HEK293 (cell line): ENCODE results near the gene C19orf25.

ENCODE experiments used
- CTCF ChIA-PET: fragments of 350-600 bp; formaldehyde crosslinking; extraction: SDS; loops from one replicate; lab custom pipeline; 2021; ENCODE audit warnings: antibody characterized with exemption; lab: Yijun Ruan, JAX
- POLR2A ChIA-PET: fragments of 300-600 bp; formaldehyde crosslinking; extraction: SDS; loops from one replicate; lab custom pipeline; 2020; ENCODE audit warnings: antibody characterized with exemption, inconsistent platforms; lab: Yijun Ruan, JAX
- H3K27ac ChIP-seq: fragments of 200-500 bp; sonication (Bioruptor generic); 2 replicates; pipeline ENCODE4 v1.5.1; 2014; ENCODE audit warnings: low read depth, low read length, control low read depth, inconsistent platforms; ENCODE audit errors: extremely low read depth
- H3K36me3 ChIP-seq, 2 experiments: fragments of 200-500 bp in 1 of 2; sonication (Bioruptor generic) in 1 of 2; 1 replicate in 1 of 2; 2 replicates in 1 of 2; pipeline ENCODE4 v1.5.1; 2014 to 2017; ENCODE audit warnings: inconsistent platforms in 2 of 2, low read length in 2 of 2; ENCODE audit not compliant: control insufficient read depth in 2 of 2, insufficient read depth in 1 of 2
- H3K4me1 ChIP-seq: fragments of 200-500 bp; sonication (Bioruptor generic); 2 replicates; pipeline ENCODE4 v1.5.1; 2014; ENCODE audit warnings: mild to moderate bottlenecking, low read length, inconsistent platforms; ENCODE audit not compliant: control insufficient read depth, insufficient read depth
- H3K4me3 ChIP-seq: 2 replicates; pipeline ENCODE4 v1.5.1; 2011; ENCODE audit warnings: low read depth, mild to moderate bottlenecking, control low read depth, low read length, moderate library complexity
- H3K9me3 ChIP-seq: fragments of 200-500 bp; sonication (Bioruptor generic); 2 replicates; pipeline ENCODE4 v1.5.1; 2014; ENCODE audit warnings: low read depth, low read length, inconsistent platforms; ENCODE audit not compliant: control insufficient read depth, insufficient read depth
- ATF2 ChIP-seq: fragments of 450-650 bp; formaldehyde crosslinking; IDR thresholded peaks from 2 replicates; pipeline ENCODE4 v1.5.1; 2016; ENCODE audit warnings: missing biosample characterization, missing genetic modification characterization, low read depth
- GLIS2 ChIP-seq: fragments of 450-650 bp; formaldehyde crosslinking; IDR thresholded peaks from 2 replicates; pipeline ENCODE4 v1.5.1; 2016; ENCODE audit warnings: missing biosample characterization, missing genetic modification characterization
- PRDM2 ChIP-seq: fragments of 450-650 bp; formaldehyde crosslinking; IDR thresholded peaks from 2 replicates; pipeline ENCODE4 v1.5.1; 2016; ENCODE audit warnings: missing biosample characterization, missing genetic modification characterization, borderline replicate concordance
- REST ChIP-seq: fragments of 450-650 bp; formaldehyde crosslinking; IDR thresholded peaks from 2 replicates; pipeline ENCODE4 v1.5.1; 2016; ENCODE audit warnings: missing biosample characterization, missing genetic modification characterization
- SALL2 ChIP-seq: fragments of 450-650 bp; formaldehyde crosslinking; IDR thresholded peaks from 2 replicates; pipeline ENCODE4 v1.5.0; 2017; ENCODE audit warnings: missing biosample characterization, mild to moderate bottlenecking, missing genetic modification characterization, borderline replicate concordance
- SP2 ChIP-seq: fragments of 450-650 bp; formaldehyde crosslinking; IDR thresholded peaks from 2 replicates; pipeline ENCODE4 v1.5.1; 2016; ENCODE audit warnings: missing biosample characterization, missing genetic modification characterization
- SP3 ChIP-seq: fragments of 450-650 bp; formaldehyde crosslinking; IDR thresholded peaks from 2 replicates; pipeline ENCODE4 v1.5.1; 2016; ENCODE audit warnings: missing biosample characterization, missing genetic modification characterization
- TCF7L2 ChIP-seq: IDR thresholded peaks from 2 replicates; pipeline ENCODE4 v1.6.1; 2011; ENCODE audit warnings: low read depth, mild to moderate bottlenecking, inconsistent platforms, low read length, moderate library complexity, borderline replicate concordance
- TRIM28 ChIP-seq: IDR thresholded peaks from 2 replicates; pipeline ENCODE4 v1.6.1; 2011; ENCODE audit warnings: low read length, control low read depth, borderline replicate concordance
- ZFP41 ChIP-seq: fragments of 450-650 bp; formaldehyde crosslinking; IDR thresholded peaks from 2 replicates; pipeline ENCODE4 v1.5.1; 2016; ENCODE audit warnings: missing biosample characterization, missing genetic modification characterization, borderline replicate concordance
- ZNF132 ChIP-seq: fragments of 450-650 bp; formaldehyde crosslinking; IDR thresholded peaks from 2 replicates; pipeline ENCODE4 v1.5.1; 2017; ENCODE audit warnings: missing biosample characterization, missing genetic modification characterization, borderline replicate concordance
- ZNF148 ChIP-seq: fragments of 450-650 bp; formaldehyde crosslinking; IDR thresholded peaks from 2 replicates; pipeline ENCODE4 v1.5.0; 2017; ENCODE audit warnings: missing biosample characterization, missing genetic modification characterization, borderline replicate concordance
- ZNF292 ChIP-seq: fragments of 450-650 bp; formaldehyde crosslinking; IDR thresholded peaks from 2 replicates; pipeline ENCODE4 v1.5.1; 2016; ENCODE audit warnings: low read depth, missing biosample characterization, missing genetic modification characterization, borderline replicate concordance
- ZNF391 ChIP-seq: fragments of 450-650 bp; formaldehyde crosslinking; IDR thresholded peaks from 2 replicates; pipeline ENCODE4 v1.5.1; 2016; ENCODE audit warnings: low read depth, missing biosample characterization, missing genetic modification characterization, borderline replicate concordance
- ZNF513 ChIP-seq: fragments of 450-650 bp; IDR thresholded peaks from 2 replicates; pipeline ENCODE4 v1.5.1; 2018; ENCODE audit warnings: missing biosample characterization, missing genetic modification characterization
- ZNF530 ChIP-seq: fragments of 450-650 bp; formaldehyde crosslinking; IDR thresholded peaks from 2 replicates; pipeline ENCODE4 v1.5.1; 2016; ENCODE audit warnings: low read depth, missing biosample characterization, missing genetic modification characterization
- ZNF558 ChIP-seq: fragments of 450-650 bp; formaldehyde crosslinking; IDR thresholded peaks from 2 replicates; pipeline ENCODE4 v1.5.1; 2016; ENCODE audit warnings: missing biosample characterization, missing genetic modification characterization
- ZNF623 ChIP-seq: fragments of 450-650 bp; formaldehyde crosslinking; IDR thresholded peaks from 2 replicates; pipeline ENCODE4 v1.5.1; 2016; ENCODE audit warnings: missing biosample characterization, missing genetic modification characterization
- ZNF692 ChIP-seq: fragments of 450-650 bp; formaldehyde crosslinking; IDR thresholded peaks from 2 replicates; pipeline ENCODE4 v1.5.1; 2016; ENCODE audit warnings: missing biosample characterization, missing genetic modification characterization
- ZSCAN16 ChIP-seq: fragments of 450-650 bp; formaldehyde crosslinking; IDR thresholded peaks from 2 replicates; pipeline ENCODE4 v1.5.1; 2016; ENCODE audit warnings: missing biosample characterization, missing genetic modification characterization

C19orf25 gene

GRCh38 chr19:1507763-1508506 lies 28.9 kb upstream of the C19orf25 start:
- Histone ChIP-seq H3K4me1 (peaks cover 3% of the 10 kb centered on the region; the same call in 1 of the 2 replicates), H3K36me3 (no peaks in the 10 kb centered on the region), H3K27ac (no peak overlapping the region), H3K4me3 (peak overlapping the region; percentile 36), H3K9me3 (no peaks in the 10 kb centered on the region)
- ChIA-PET POLR2A (no interaction called here), CTCF (interaction anchor here (0.6 kb wide), 1 partner anchor 22 kb away, joined by 3 read pairs; no protein-coding TSS in a partner anchor)
- TF ChIP-seq ZNF391 (tag by site-specific recombination), result no peak
- TF ChIP-seq PRDM2 (tag by site-specific recombination), result no peak
- no peak for TF ChIP-seq ZNF132 (tag by site-specific recombination)
- TF ChIP-seq SALL2 (tag by site-specific recombination), result no peak
- no peak for TF ChIP-seq ZNF148 (tag by site-specific recombination)
- peak; percentile 98 for TF ChIP-seq ZNF692 (tag by site-specific recombination)
- TF ChIP-seq ZNF513, result no peak
- TF ChIP-seq ZNF623 (tag by site-specific recombination), result no peak
- TF ChIP-seq ZFP41 (tag by site-specific recombination), result no peak
- TF ChIP-seq GLIS2 (tag by site-specific recombination), result 0 out of 2 replicates have a peak, but pooled peaks have one; percentile 38
- no peak for TF ChIP-seq ATF2 (tag by site-specific recombination)
- peak; percentile 96 for TF ChIP-seq SP2 (tag by site-specific recombination)
- TF ChIP-seq REST, result no peak
- no peak for TF ChIP-seq TCF7L2
- no peak for TF ChIP-seq ZNF530 (tag by site-specific recombination)
- TF ChIP-seq ZSCAN16 (tag by site-specific recombination), result no peak
- peak; percentile 87 for TF ChIP-seq SP3
- no peak for TF ChIP-seq TRIM28
- no peak for TF ChIP-seq ZNF558 (tag by site-specific recombination)
- no peak for TF ChIP-seq ZNF292
